Activated CD4-positive, alpha-beta T cell treated with anti-CD3 and anti-CD28 coated beads for 4 hours (primary cell): ENCODE data around the gene FOXO1.
A peak's percentile ranks its signal among the peaks of the same experiment; 100 is the strongest.

Experiments
- DNase-seq, 2 donors: peaks; one replicate each; pipeline ENCODE4 v3.0.0-alpha.2; 2020

The FOXO1 gene

GRCh38 chr13:40537146-40537895, 129.1 kb downstream of the FOXO1 start:
- no peak for DNase-seq

GRCh38 chr13:40536443-40537113, 129.9 kb downstream of the FOXO1 start:
- no peak for DNase-seq

GRCh38 chr13:40535345-40535836, 131.1 kb downstream of the FOXO1 start:
- DNase-seq: no peak

GRCh38 chr13:40534456-40534855, 132.0 kb downstream of the FOXO1 start:
- no peak for DNase-seq

- no peak for DNase-seq
Measured at GRCh38 chr13:40533072-40533471, 133.4 kb downstream of the FOXO1 start.

GRCh38 chr13:40530961-40531360, 135.5 kb downstream of the FOXO1 start:
- no peak for DNase-seq

GRCh38 chr13:40528881-40529280, 137.6 kb downstream of the FOXO1 start:
- DNase-seq: no peak

- DNase-seq: no peak
Measured at GRCh38 chr13:40527914-40528313, 138.5 kb downstream of the FOXO1 start.

GRCh38 chr13:40522282-40522681, 144.2 kb downstream of the FOXO1 start:
- no peak for DNase-seq

- DNase-seq: no peak
Measured at GRCh38 chr13:40520916-40521315, 145.5 kb downstream of the FOXO1 start.

GRCh38 chr13:40519637-40520036, 146.8 kb downstream of the FOXO1 start:
- DNase-seq: no peak

GRCh38 chr13:40518481-40518882, 148.0 kb downstream of the FOXO1 start:
- DNase-seq: peak; percentile 50 to 68

- DNase-seq: no peak
Measured at GRCh38 chr13:40517486-40518480, 148.7 kb downstream of the FOXO1 start.

GRCh38 chr13:40515702-40516101, 150.7 kb downstream of the FOXO1 start:
- DNase-seq: no peak

GRCh38 chr13:40514802-40515201, 151.6 kb downstream of the FOXO1 start:
- no peak for DNase-seq

GRCh38 chr13:40509876-40510275, 156.6 kb downstream of the FOXO1 start:
- no peak for DNase-seq

- DNase-seq: no peak
Measured at GRCh38 chr13:40508767-40509342, 157.6 kb downstream of the FOXO1 start.

- no peak for DNase-seq
Measured at GRCh38 chr13:40508127-40508526, 158.3 kb downstream of the FOXO1 start.

GRCh38 chr13:40506592-40507446, 159.6 kb downstream of the FOXO1 start:
- no peak for DNase-seq
